K562 (cell line): ENCODE measurements around the gene NEU1. TPM values are rescaled to one million over a fixed set of nuclear protein-coding genes. Genes with fewer than 3 reads are reported as not detected.

Source experiments
- ADNP ChIP-seq: fragments of 200-800 bp; sonication (Bioruptor generic); IDR thresholded peaks from 2 replicates; pipeline ENCODE4 v1.6.1; 2016; ENCODE audit warnings: missing genetic modification characterization, missing compliant biosample characterization
- CSDE1 ChIP-seq, 2 experiments: fragments of 450-650 bp; IDR thresholded peaks; 2 replicates each; pipeline ENCODE4 v1.6.1; 2016; ENCODE audit warnings: mild to moderate bottlenecking in 1 of 2
- ETS2 ChIP-seq: IDR thresholded peaks from 2 replicates; pipeline ENCODE4 v1.6.1; 2016; ENCODE audit warnings: borderline replicate concordance, missing genetic modification characterization, mild to moderate bottlenecking, moderate library complexity, missing compliant biosample characterization; ENCODE audit not compliant: poor library complexity, severe bottlenecking
- HDAC2 ChIP-seq: fragments of 450-650 bp; IDR thresholded peaks from 2 replicates; pipeline ENCODE4 v1.6.1; 2016; ENCODE audit warnings: mild to moderate bottlenecking
- LCOR ChIP-seq: sonication (generic); formaldehyde crosslinking; IDR thresholded peaks from 2 replicates; pipeline ENCODE4 v1.8.0; 2022; ENCODE audit warnings: mild to moderate bottlenecking, missing genetic modification reagents
- NCOA2 ChIP-seq, 2 experiments: fragments of 450-650 bp; IDR thresholded peaks; 2 replicates each; pipeline ENCODE4 v1.6.1; 2018; ENCODE audit warnings: mild to moderate bottlenecking in 2 of 2, moderate library complexity in 1 of 2; ENCODE audit not compliant: partially characterized antibody in 2 of 2
- NFIX ChIP-seq: fragments of 250-450 bp; sonication (Bioruptor Pico); IDR thresholded peaks from 2 replicates; pipeline ENCODE4 v1.4.0; 2020; ENCODE audit warnings: low read depth, mild to moderate bottlenecking, moderate library complexity
- RNF2 ChIP-seq: sonication (generic); IDR thresholded peaks from 2 replicates; pipeline ENCODE4 v1.6.1; 2016
- SREBF2 ChIP-seq: sonication (generic); formaldehyde crosslinking; IDR thresholded peaks from 2 replicates; pipeline ENCODE4 v1.4.0; 2020; ENCODE audit warnings: mild to moderate bottlenecking, missing genetic modification reagents
- SRF ChIP-seq, 2 experiments: fragments of 250-450, 450-650 bp in 1 of 2; sonication (Bioruptor Pico) in 1 of 2; sonication (generic) in 1 of 2; formaldehyde crosslinking; IDR thresholded peaks; 2 replicates each; pipeline versions ENCODE4 v1.5.0 to v1.5.1; 2020 to 2022; ENCODE audit warnings: mild to moderate bottlenecking in 1 of 2, missing genetic modification reagents in 1 of 2
- TEAD1 ChIP-seq, 2 experiments: fragments of 450-650 bp in 1 of 2; sonication (generic) in 1 of 2; formaldehyde crosslinking; IDR thresholded peaks; 2 replicates each; pipeline versions ENCODE4 v1.4.0 to v1.8.0; 2020 to 2022; ENCODE audit warnings: mild to moderate bottlenecking in 2 of 2, missing genetic modification reagents in 1 of 2
- XRCC5 ChIP-seq: fragments of 200-400 bp; formaldehyde crosslinking; IDR thresholded peaks from 2 replicates; pipeline ENCODE4 v1.6.1; 2017; ENCODE audit warnings: low read depth, mild to moderate bottlenecking, low read length
- ZNF311 ChIP-seq: fragments of 250-450 bp; sonication (Bioruptor Pico); IDR thresholded peaks from 2 replicates; pipeline ENCODE4 v1.4.0; 2020; ENCODE audit warnings: mild to moderate bottlenecking, moderate library complexity
- ZNF644 ChIP-seq: fragments of 200-800 bp; sonication (Bioruptor generic); IDR thresholded peaks from 2 replicates; pipeline ENCODE4 v1.6.1; 2016; ENCODE audit warnings: low read depth, missing genetic modification characterization, missing compliant biosample characterization
- ZNF75A ChIP-seq: fragments of 450-650 bp; formaldehyde crosslinking; IDR thresholded peaks from 2 replicates; pipeline ENCODE4 v1.4.0; 2020; ENCODE audit warnings: mild to moderate bottlenecking
- ZNF766 ChIP-seq: fragments of 200-800 bp; sonication (Bioruptor generic); conservative IDR thresholded peaks from 2 replicates; pipeline ENCODE4 v1.6.1; 2016; ENCODE audit warnings: missing genetic modification characterization, missing compliant biosample characterization
- polyA plus RNA-seq, 8 experiments: library from polyadenylated mRNA; depleted of rRNA in 4 of 8; stranded (reverse) in 5 of 8; unstranded in 3 of 8; fragments of >200 nt; fragmentation: Nextera tagmentation in 2 of 8; fragmentation: Illumina TruSeq in 1 of 8; extraction: Ambion mirVana in 2 of 8; extraction: Trizol in 1 of 8; gene quantifications; 2 replicates each; pipeline versions ENCODE4 v1.2.1 to v1.2.3, GENCODE V29; 2011 to 2014; ENCODE audit warnings: inconsistent platforms in 1 of 8, missing spikeins in 1 of 8
- total RNA-seq, 7 experiments: library from RNA; depleted of rRNA in 6 of 7; stranded (reverse); fragments of >200 nt in 6 of 7; fragmentation: Illumina TruSeq in 2 of 7; extraction: Trizol in 2 of 7; gene quantifications; 2 replicates each; pipeline versions ENCODE4 v1.2.1 to v1.2.3, GENCODE V29; 2011 to 2021; ENCODE audit warnings: low replicate concordance in 1 of 7
- TF ChIP-seq, protein P1 (sequence below), 3 experiments: fragments of 200-800 bp in 1 of 3; sonication (Bioruptor generic) in 1 of 3; sonication (generic) in 1 of 3; formaldehyde crosslinking in 1 of 3; IDR thresholded peaks; 2 replicates each; pipeline versions ENCODE4 v1.6.1 to v1.8.0; 2016 to 2022; ENCODE audit warnings: mild to moderate bottlenecking in 2 of 3, missing compliant biosample characterization in 2 of 3, missing genetic modification characterization in 2 of 3, missing genetic modification reagents in 1 of 3
- TF ChIP-seq, protein P2 (sequence below): IDR thresholded peaks from 2 replicates; pipeline ENCODE4 v1.6.1; 2014; ENCODE audit warnings: antibody characterized with exemption
- TF ChIP-seq, protein P3 (sequence below), 2 experiments: fragments of 450-650 bp in 1 of 2; sonication (generic) in 1 of 2; formaldehyde crosslinking in 1 of 2; IDR thresholded peaks in 1 of 2; conservative IDR thresholded peaks in 1 of 2; 2 replicates each; pipeline versions ENCODE4 v1.6.1 to v1.8.1; 2016 to 2023; ENCODE audit warnings: mild to moderate bottlenecking in 2 of 2, moderate library complexity in 2 of 2, inconsistent platforms in 1 of 2, missing genetic modification reagents in 1 of 2
- TF ChIP-seq, protein P4 (sequence below): fragments of 250-450 bp; sonication (Bioruptor Pico); IDR thresholded peaks from 2 replicates; pipeline ENCODE4 v1.4.0; 2020; ENCODE audit warnings: mild to moderate bottlenecking, moderate library complexity, borderline replicate concordance

Gene NEU1
- total and polyA plus RNA-seq, 9 of the 15 experiments (the other 6 are each of a cell fraction or from before 2014, with no cell fraction given): 14.8 to 67.8 (median 51.0) TPM

DNA sequence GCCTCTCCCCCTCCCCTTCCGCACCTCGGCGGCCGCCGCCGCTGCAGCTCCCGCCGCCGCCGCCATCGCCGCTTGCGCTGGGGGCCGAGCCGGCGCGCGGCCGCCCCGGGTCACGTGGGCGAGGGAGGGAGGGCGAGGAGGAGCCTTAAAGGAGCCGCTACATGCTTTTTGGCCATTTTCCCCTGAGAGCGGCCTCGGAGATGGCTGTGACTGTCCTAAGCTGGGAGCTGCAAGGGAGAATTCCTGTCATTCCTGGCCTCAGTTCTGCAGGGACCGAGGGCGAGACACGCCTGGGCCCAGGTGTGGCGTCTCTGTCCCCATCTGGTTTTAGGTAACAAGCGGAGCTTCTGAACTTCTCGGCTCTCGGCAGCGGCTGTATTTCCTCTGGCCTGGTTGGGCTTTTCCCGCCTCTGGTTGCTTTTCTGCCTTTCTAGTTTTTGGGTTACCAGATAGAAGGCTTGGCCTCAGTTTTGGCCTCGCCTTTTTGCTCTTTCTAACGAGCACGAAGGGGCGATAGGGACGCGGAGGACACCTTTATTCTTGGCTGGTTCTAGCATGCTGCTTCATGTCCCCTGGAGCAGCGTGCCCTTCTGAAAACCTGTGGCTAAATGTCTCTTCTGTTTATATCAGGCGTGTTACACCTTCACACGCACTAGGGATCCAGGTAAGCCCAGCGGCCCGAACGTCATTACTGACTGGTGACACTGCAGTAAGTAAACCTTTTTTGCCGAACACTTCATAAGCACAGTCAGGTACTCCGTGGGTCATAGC, 35.2 kb upstream of the NEU1 start, which contains the start of gene EHMT2 (continued):
- TF ChIP-seq, protein P1, sequence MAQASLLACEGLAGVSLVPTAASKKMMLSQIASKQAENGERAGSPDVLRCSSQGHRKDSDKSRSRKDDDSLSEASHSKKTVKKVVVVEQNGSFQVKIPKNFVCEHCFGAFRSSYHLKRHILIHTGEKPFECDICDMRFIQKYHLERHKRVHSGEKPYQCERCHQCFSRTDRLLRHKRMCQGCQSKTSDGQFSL (CRISPR knock-in tag; IDR thresholded peaks at IDR 0.05): peak; percentile 33; the same call in 1 of the 2 replicates
- TF ChIP-seq, protein P1 (tag; IDR thresholded peaks at IDR 0.05): peak in 1 of 2 experiments; percentile 42; a peak in 2 of 4 replicates
- TF ChIP-seq, protein P2, sequence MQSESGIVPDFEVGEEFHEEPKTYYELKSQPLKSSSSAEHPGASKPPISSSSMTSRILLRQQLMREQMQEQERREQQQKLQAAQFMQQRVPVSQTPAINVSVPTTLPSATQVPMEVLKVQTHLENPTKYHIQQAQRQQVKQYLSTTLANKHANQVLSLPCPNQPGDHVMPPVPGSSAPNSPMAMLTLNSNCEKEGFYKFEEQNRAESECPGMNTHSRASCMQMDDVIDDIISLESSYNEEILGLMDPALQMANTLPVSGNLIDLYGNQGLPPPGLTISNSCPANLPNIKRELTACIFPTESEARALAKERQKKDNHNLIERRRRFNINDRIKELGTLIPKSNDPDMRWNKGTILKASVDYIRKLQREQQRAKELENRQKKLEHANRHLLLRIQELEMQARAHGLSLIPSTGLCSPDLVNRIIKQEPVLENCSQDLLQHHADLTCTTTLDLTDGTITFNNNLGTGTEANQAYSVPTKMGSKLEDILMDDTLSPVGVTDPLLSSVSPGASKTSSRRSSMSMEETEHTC: peak; percentile 2; the same call in 1 of the 2 replicates
- TF ChIP-seq TEAD1 (CRISPR knock-in tag; IDR thresholded peaks at IDR 0.05): no peak
- TF ChIP-seq ZNF311 (CRISPR knock-in tag): no peak
- no peak for TF ChIP-seq NCOA2 (IDR thresholded peaks at IDR 0.05; ENCODE audit: partially characterized antibody in 2 of 2)
- no peak for TF ChIP-seq XRCC5
- no peak for TF ChIP-seq CSDE1 (IDR thresholded peaks at IDR 0.05)
- peak; percentile 79 for TF ChIP-seq LCOR (CRISPR knock-in tag)
- no peak for TF ChIP-seq RNF2
- no peak for TF ChIP-seq HDAC2
- no peak for TF ChIP-seq ADNP (tag)
- no peak for TF ChIP-seq ETS2 (tag)
- TF ChIP-seq, protein P3, sequence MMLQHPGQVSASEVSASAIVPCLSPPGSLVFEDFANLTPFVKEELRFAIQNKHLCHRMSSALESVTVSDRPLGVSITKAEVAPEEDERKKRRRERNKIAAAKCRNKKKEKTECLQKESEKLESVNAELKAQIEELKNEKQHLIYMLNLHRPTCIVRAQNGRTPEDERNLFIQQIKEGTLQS (IDR thresholded peaks at IDR 0.05): no peak
- TF ChIP-seq, protein P3 (CRISPR knock-in tag; conservative IDR thresholded peaks at IDR 0.05): no peak; the same call in 1 of the 2 replicates
- TF ChIP-seq ZNF644 (tag): no peak
- TF ChIP-seq SREBF2 (CRISPR knock-in tag): no peak
- TF ChIP-seq ZNF766 (CRISPR knock-in tag): no peak
- TF ChIP-seq SRF (CRISPR knock-in tag; IDR thresholded peaks at IDR 0.05): no peak; a peak in 1 of 4 replicates
- TF ChIP-seq, protein P4, sequence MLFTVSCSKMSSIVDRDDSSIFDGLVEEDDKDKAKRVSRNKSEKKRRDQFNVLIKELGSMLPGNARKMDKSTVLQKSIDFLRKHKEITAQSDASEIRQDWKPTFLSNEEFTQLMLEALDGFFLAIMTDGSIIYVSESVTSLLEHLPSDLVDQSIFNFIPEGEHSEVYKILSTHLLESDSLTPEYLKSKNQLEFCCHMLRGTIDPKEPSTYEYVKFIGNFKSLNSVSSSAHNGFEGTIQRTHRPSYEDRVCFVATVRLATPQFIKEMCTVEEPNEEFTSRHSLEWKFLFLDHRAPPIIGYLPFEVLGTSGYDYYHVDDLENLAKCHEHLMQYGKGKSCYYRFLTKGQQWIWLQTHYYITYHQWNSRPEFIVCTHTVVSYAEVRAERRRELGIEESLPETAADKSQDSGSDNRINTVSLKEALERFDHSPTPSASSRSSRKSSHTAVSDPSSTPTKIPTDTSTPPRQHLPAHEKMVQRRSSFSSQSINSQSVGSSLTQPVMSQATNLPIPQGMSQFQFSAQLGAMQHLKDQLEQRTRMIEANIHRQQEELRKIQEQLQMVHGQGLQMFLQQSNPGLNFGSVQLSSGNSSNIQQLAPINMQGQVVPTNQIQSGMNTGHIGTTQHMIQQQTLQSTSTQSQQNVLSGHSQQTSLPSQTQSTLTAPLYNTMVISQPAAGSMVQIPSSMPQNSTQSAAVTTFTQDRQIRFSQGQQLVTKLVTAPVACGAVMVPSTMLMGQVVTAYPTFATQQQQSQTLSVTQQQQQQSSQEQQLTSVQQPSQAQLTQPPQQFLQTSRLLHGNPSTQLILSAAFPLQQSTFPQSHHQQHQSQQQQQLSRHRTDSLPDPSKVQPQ (CRISPR knock-in tag): no peak
- TF ChIP-seq ZNF75A: no peak
- TF ChIP-seq NFIX: no peak
